ENCODE data around the gene RPAP3. TPM values are rescaled to one million over a fixed set of nuclear protein-coding genes. Genes with fewer than 3 reads are reported as not detected.
A peak's percentile ranks its signal among the peaks of the same experiment; 100 is the strongest.

Gene RPAP3
- polyA plus RNA-seq, 3 donors = 42.3 to 44.5 (median 43.5) TPM

GRCh38 chr12:47725091-47725772 lies 19.4 kb upstream of the RPAP3 start, which contains the start of gene ENDOU:
ENDOU (minus strand) TSS chr12:47725490; CDS start chr12:47725413, 77 bp downstream.
- DNase-seq = no peak

GRCh38 chr12:47722941-47723631 lies 17.3 kb upstream of the RPAP3 start:
- no peak for DNase-seq

- DNase-seq = no peak
Observed at GRCh38 chr12:47722136-47722834, 16.5 kb upstream of the RPAP3 start.

GRCh38 chr12:47721431-47721973 lies 15.7 kb upstream of the RPAP3 start:
- no peak for DNase-seq

- no peak for DNase-seq
Observed at GRCh38 chr12:47718531-47718930, 12.7 kb upstream of the RPAP3 start.

GRCh38 chr12:47717443-47718193 lies 11.8 kb upstream of the RPAP3 start:
- DNase-seq = peak; percentile 77

- DNase-seq = no peak
Observed at GRCh38 chr12:47717046-47717442, 11.2 kb upstream of the RPAP3 start.

- no peak for DNase-seq
Observed at GRCh38 chr12:47715877-47716548, 10.2 kb upstream of the RPAP3 start.

GRCh38 chr12:47715393-47715876 lies 9.6 kb upstream of the RPAP3 start:
- peak; percentile 81 for DNase-seq

GRCh38 chr12:47714826-47715386 lies 9.1 kb upstream of the RPAP3 start:
- DNase-seq = no peak

- no peak for DNase-seq
Observed at GRCh38 chr12:47712171-47712570, 6.3 kb upstream of the RPAP3 start.

GRCh38 chr12:47711448-47711847 lies 5.6 kb upstream of the RPAP3 start:
- no peak for DNase-seq

- DNase-seq = no peak
Observed at GRCh38 chr12:47710278-47710677, 4.4 kb upstream of the RPAP3 start.

GRCh38 chr12:47709671-47710070 lies 3.8 kb upstream of the RPAP3 start:
- DNase-seq = no peak

GRCh38 chr12:47709237-47709636 lies 3.4 kb upstream of the RPAP3 start:
- no peak for DNase-seq

- no peak for DNase-seq
Observed at GRCh38 chr12:47707905-47708543, 2.2 kb upstream of the RPAP3 start.

GRCh38 chr12:47707355-47707754 lies 1.5 kb upstream of the RPAP3 start:
- no peak for DNase-seq

- no peak for DNase-seq
Observed at GRCh38 chr12:47705229-47705565, 633 bp downstream of the RPAP3 start.

GRCh38 chr12:47704719-47705118 lies 1.1 kb downstream of the RPAP3 start:
- DNase-seq = no peak

- DNase-seq = no peak
Observed at GRCh38 chr12:47700263-47700662, 5.6 kb downstream of the RPAP3 start.

Data from renal pelvis (tissue), 4 donors.